ENCODE results near the gene PAIP1.

DNA sequence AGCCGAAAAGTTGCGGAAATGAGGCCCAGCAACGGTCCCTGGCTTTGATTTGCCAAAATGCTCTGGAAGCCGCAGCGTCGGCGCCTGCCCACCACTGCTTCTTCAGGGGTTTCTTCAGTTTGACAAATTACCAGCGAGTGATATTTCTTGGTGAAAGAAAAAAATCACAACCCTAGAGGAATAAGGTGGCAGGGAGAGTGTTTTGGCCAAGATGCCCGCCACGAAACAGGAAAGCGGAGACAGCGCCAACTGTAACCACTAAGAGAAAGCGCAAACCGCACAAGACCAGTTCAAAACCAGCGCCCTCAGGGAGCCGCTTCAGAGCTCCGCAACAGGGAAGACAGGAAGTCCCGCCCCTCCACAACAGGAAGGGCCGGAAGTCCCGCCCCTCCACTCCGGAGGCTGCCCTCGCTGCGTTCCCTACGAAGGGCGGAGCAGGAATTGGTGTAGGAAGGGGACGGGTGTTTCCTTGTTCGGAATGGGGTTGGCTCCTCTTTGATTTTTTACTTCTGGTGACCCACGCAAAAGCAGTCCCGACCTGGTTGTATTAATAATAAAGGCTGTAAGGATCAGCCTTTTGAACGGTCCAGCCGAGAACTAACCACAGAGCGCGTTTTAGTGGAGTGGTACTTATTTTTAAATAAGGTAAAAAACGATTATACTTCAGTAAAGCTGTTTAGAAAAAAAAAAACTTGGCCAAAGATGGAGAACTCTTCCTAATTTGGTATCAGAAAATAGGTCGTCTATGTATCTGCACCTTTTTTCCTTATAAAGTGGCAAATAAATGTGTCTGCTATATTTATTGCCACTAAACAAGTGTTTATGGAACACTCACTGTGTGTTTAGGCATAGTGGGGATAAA lies 41.8 kb downstream of the PAIP1 start, which contains the start of gene C5orf34:
- TF ChIP-seq, protein P1, sequence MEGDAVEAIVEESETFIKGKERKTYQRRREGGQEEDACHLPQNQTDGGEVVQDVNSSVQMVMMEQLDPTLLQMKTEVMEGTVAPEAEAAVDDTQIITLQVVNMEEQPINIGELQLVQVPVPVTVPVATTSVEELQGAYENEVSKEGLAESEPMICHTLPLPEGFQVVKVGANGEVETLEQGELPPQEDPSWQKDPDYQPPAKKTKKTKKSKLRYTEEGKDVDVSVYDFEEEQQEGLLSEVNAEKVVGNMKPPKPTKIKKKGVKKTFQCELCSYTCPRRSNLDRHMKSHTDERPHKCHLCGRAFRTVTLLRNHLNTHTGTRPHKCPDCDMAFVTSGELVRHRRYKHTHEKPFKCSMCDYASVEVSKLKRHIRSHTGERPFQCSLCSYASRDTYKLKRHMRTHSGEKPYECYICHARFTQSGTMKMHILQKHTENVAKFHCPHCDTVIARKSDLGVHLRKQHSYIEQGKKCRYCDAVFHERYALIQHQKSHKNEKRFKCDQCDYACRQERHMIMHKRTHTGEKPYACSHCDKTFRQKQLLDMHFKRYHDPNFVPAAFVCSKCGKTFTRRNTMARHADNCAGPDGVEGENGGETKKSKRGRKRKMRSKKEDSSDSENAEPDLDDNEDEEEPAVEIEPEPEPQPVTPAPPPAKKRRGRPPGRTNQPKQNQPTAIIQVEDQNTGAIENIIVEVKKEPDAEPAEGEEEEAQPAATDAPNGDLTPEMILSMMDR (IDR thresholded peaks at IDR 0.05) = peak in 1 of 6 experiments; percentile 1
- peak; percentile 32 to 82 for TF ChIP-seq POLR2A (IDR thresholded peaks at IDR 0.05)
